Stimulated activated CD8-positive, alpha-beta memory T cell treated with anti-CD3 and anti-CD28 coated beads, Interleukin-12 subunit alpha, Interleukin-12 subunit beta, amount 100 ng/mL, for 4 hours (primary cell): ENCODE measurements around the gene SCO2.
A peak's percentile ranks its signal among the peaks of the same experiment; 100 is the strongest.
"Not testable (repeated sequence)": the region's sequence is repeated elsewhere in the genome, so short reads cannot be mapped to it uniquely, and the experiment has no call there.

Experiments
- DNase-seq: peaks from one replicate; pipeline ENCODE4 v3.0.0-alpha.2; 2020; ENCODE audit warnings: low read depth

Gene SCO2

GRCh38 chr22:50551160-50551752, 25.9 kb upstream of the SCO2 start:
- DNase-seq = no peak

- no peak for DNase-seq
These were observed 25.0 kb upstream of the SCO2 start for GRCh38 chr22:50550395-50550794.

- DNase-seq = no peak
These were observed 23.8 kb upstream of the SCO2 start for GRCh38 chr22:50548921-50549790.

- peak; percentile 47 for DNase-seq
These were observed 22.9 kb upstream of the SCO2 start for GRCh38 chr22:50548040-50548920.

- DNase-seq = no peak
These were observed 22.0 kb upstream of the SCO2 start for GRCh38 chr22:50547263-50547985.

GRCh38 chr22:50546326-50547262, 21.2 kb upstream of the SCO2 start:
- DNase-seq = no peak

- no peak for DNase-seq
These were observed 20.3 kb upstream of the SCO2 start, which contains the start of gene KLHDC7B for GRCh38 chr22:50545522-50546325. KLHDC7B (plus strand) TSS chr22:50545899; CDS start chr22:50546244, 345 bp downstream.

- DNase-seq = no peak
These were observed 19.4 kb upstream of the SCO2 start for GRCh38 chr22:50544746-50545253.

- peak; percentile 75 for DNase-seq
These were observed 18.8 kb upstream of the SCO2 start for GRCh38 chr22:50544078-50544745.

- no peak for DNase-seq
These were observed 17.1 kb upstream of the SCO2 start for GRCh38 chr22:50542416-50542927.

GRCh38 chr22:50541667-50542026, 16.2 kb upstream of the SCO2 start:
- DNase-seq = not testable (repeated sequence)

GRCh38 chr22:50540381-50540780, 15.0 kb upstream of the SCO2 start:
- DNase-seq = no peak

GRCh38 chr22:50537765-50538164, 12.4 kb upstream of the SCO2 start:
- no peak for DNase-seq

GRCh38 chr22:50536226-50536625, 10.8 kb upstream of the SCO2 start:
- DNase-seq = no peak

GRCh38 chr22:50535113-50535512, 9.7 kb upstream of the SCO2 start:
- DNase-seq = no peak

- not testable (repeated sequence) for DNase-seq
These were observed 8.7 kb upstream of the SCO2 start for GRCh38 chr22:50533856-50534711.

- DNase-seq = no peak
These were observed 7.7 kb upstream of the SCO2 start for GRCh38 chr22:50532824-50533796.
